Measurements from ENCODE around the gene ADM.

- TF ChIP-seq YY1 (IDR thresholded peaks at IDR 0.05; ENCODE audit: insufficient read depth, insufficient read length) (no peak), SUZ12 (IDR thresholded peaks at IDR 0.05; ENCODE audit: extremely low read depth, insufficient read depth, insufficient read length) (no peak)
Measured at GRCh38 chr11:10261821-10262220, 43.1 kb upstream of the ADM start.
